Activated gamma-delta T cell treated with Interleukin-2 at 50 U/mL for 16 hours (primary cell): Measurements from ENCODE around the gene TSR1.

Experiments used
- DNase-seq: peaks from one replicate; pipeline ENCODE4 v3.0.0-alpha.2; 2020

Gene TSR1

DNA sequence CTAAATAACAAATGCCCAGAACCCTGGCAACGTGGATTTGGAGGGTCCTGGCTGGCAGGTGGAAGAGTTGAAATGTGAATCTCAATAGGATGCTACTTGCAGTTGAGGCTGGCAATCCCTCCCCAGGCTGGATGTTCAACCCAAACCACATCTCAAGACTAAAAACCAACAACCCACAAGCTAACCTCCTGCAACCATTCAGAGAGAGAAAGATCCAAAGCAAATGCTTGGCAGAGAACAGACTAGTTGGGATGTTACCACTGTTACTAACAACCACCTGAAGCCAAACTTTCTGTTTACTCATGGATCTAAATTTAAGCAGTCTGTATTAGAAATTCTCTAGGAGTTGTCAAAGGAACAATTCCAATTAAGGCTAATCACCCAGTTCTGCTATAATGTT lies 60.5 kb downstream of the TSR1 start:
- no peak for DNase-seq

DNA sequence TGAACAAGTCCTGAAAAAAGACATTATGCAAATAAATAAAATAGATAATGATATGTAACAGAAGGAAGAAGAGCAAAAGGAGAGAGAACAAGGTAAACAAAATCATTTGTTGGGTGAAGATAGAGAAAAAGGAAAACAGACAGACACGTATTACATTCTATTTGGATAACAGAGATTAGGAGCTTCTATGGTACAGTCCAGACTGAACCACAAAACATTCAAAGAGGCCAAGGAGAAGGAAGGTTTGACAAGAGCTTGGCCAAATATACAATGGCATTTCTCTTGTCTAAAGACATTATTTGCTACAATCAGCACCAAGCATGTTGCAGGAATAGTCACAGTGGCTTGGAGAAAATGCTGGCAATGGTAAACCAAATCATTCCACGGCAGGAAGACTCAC lies 61.8 kb downstream of the TSR1 start:
- no peak for DNase-seq
